ENCODE results near the gene ZNF598. TPM values are rescaled to one million over a fixed set of nuclear protein-coding genes. Genes with fewer than 3 reads are reported as not detected.

ZNF598 gene
- total RNA-seq, 2 donors from 2014 or later, result 45.6 to 49.5 TPM

- Mint-ChIP-seq H3K4me1 (peaks cover 5% of the 10 kb centered on the region), H3K27me3 (ENCODE audit: insufficient read depth) (peaks cover 41% of the 10 kb centered on the region), H3K27ac (no peak overlapping the region), H3K36me3 (ENCODE audit: low read depth) (peaks cover 13% of the 10 kb centered on the region), H3K9me3 (no peaks in the 10 kb centered on the region), H3K4me3 (peak overlapping the region; percentile 49)
- WGBS, 2 experiments (ENCODE audit: insufficient coverage in 1 of 2, insufficient read length in 1 of 2), result 16 to 21% methylated on average over 22 to 70 of the region's 70 CpGs
- Histone ChIP-seq H3K9me3 (ENCODE audit: control insufficient read depth, low read length) (no peaks in the 10 kb centered on the region), H3K4me3 (ENCODE audit: low read length) (no peak overlapping the region), H3K27ac (ENCODE audit: low read depth, low read length) (no peak overlapping the region), H3K4me1 (ENCODE audit: control insufficient read depth, insufficient read depth, low read length) (no peaks in the 10 kb centered on the region), H3K27me3 (ENCODE audit: control insufficient read depth, insufficient read depth, low read length, poor library complexity, severe bottlenecking) (peaks cover 47% of the 10 kb centered on the region), H3K36me3 (ENCODE audit: control insufficient read depth, insufficient read depth, low read length) (peaks cover 24% of the 10 kb centered on the region), H3K9ac (ENCODE audit: extremely low read depth, low read length, poor library complexity, severe bottlenecking) (no peak overlapping the region)
- DNase-seq, result peak; percentile 89
- TF ChIP-seq CTCF (conservative IDR thresholded peaks at IDR 0.05), result no peak
Measured at GRCh38 chr16:1979271-1980029, 30.2 kb downstream of the ZNF598 start.

- H3K9ac ChIP-seq (ENCODE audit: extremely low read depth, low read length, poor library complexity, severe bottlenecking), result no peak overlapping the region
- H3K36me3 Mint-ChIP-seq (ENCODE audit: low read depth), result peaks cover 13% of the 10 kb centered on the region
Measured at GRCh38 chr16:1978476-1979120, 31.0 kb downstream of the ZNF598 start.

GRCh38 chr16:1977875-1978268, 31.7 kb downstream of the ZNF598 start:
- Histone ChIP-seq H3K36me3 (ENCODE audit: control insufficient read depth, insufficient read depth, low read length) (peaks cover 24% of the 10 kb centered on the region), H3K27ac (ENCODE audit: low read depth, low read length) (no peak overlapping the region), H3K9me3 (ENCODE audit: control insufficient read depth, low read length) (no peaks in the 10 kb centered on the region), H3K9ac (ENCODE audit: extremely low read depth, low read length, poor library complexity, severe bottlenecking) (no peak overlapping the region), H3K4me1 (ENCODE audit: control insufficient read depth, insufficient read depth, low read length) (no peaks in the 10 kb centered on the region), H3K27me3 (ENCODE audit: control insufficient read depth, insufficient read depth, low read length, poor library complexity, severe bottlenecking) (peaks cover 43% of the 10 kb centered on the region), H3K4me3 (ENCODE audit: low read length) (no peak overlapping the region)
- Mint-ChIP-seq H3K9me3 (no peaks in the 10 kb centered on the region), H3K36me3 (ENCODE audit: low read depth) (peaks cover 13% of the 10 kb centered on the region), H3K27me3 (ENCODE audit: insufficient read depth) (peaks cover 36% of the 10 kb centered on the region), H3K4me1 (peaks cover 2% of the 10 kb centered on the region), H3K27ac (no peak overlapping the region), H3K4me3 (no peak overlapping the region)
- WGBS, 2 experiments (ENCODE audit: insufficient coverage in 1 of 2, insufficient read length in 1 of 2), result 94 to 96% methylated on average over 12 to 18 of the region's 18 CpGs
- DNase-seq, result no peak
- TF ChIP-seq CTCF (conservative IDR thresholded peaks at IDR 0.05), result no peak

More at GRCh38 chr16:1978476-1979120, 31.0 kb downstream of the ZNF598 start:
- 76 to 86% methylated on average over 23 to 37 of the region's 37 CpGs for WGBS, 2 experiments (ENCODE audit: insufficient coverage in 1 of 2, insufficient read length in 1 of 2)
- H3K27ac Mint-ChIP-seq, result no peak overlapping the region
- H3K27me3 Mint-ChIP-seq (ENCODE audit: insufficient read depth), result peaks cover 41% of the 10 kb centered on the region
- no peak for TF ChIP-seq CTCF (conservative IDR thresholded peaks at IDR 0.05)
- Histone ChIP-seq H3K4me3 (ENCODE audit: low read length) (no peak overlapping the region), H3K27ac (ENCODE audit: low read depth, low read length) (no peak overlapping the region), H3K4me1 (ENCODE audit: control insufficient read depth, insufficient read depth, low read length) (no peaks in the 10 kb centered on the region), H3K9me3 (ENCODE audit: control insufficient read depth, low read length) (no peaks in the 10 kb centered on the region), H3K27me3 (ENCODE audit: control insufficient read depth, insufficient read depth, low read length, poor library complexity, severe bottlenecking) (peaks cover 47% of the 10 kb centered on the region), H3K36me3 (ENCODE audit: control insufficient read depth, insufficient read depth, low read length) (peaks cover 24% of the 10 kb centered on the region)
- H3K4me1 Mint-ChIP-seq, result peaks cover 5% of the 10 kb centered on the region
- H3K4me3 Mint-ChIP-seq, result no peak overlapping the region
- H3K9me3 Mint-ChIP-seq, result no peaks in the 10 kb centered on the region
- DNase-seq, result no peak

All from endodermal cell (in vitro differentiated cells).